ENCODE measurements around the gene PLA2G4C. TPM values are rescaled to one million over a fixed set of nuclear protein-coding genes. Genes with fewer than 3 reads are reported as not detected.

Gene PLA2G4C
- total RNA-seq, 3 donors from 2014 or later, result 4.1 to 11.6 (median 4.2) TPM

- no peaks in the 10 kb centered on the region for H3K4me1 Mint-ChIP-seq (ENCODE audit: low read depth)
- H3K36me3 Mint-ChIP-seq (ENCODE audit: insufficient read depth), result no peaks in the 10 kb centered on the region
- ATAC-seq, result no peak
- H3K27me3 Mint-ChIP-seq (ENCODE audit: low read depth), result peaks cover 21% of the 10 kb centered on the region
- H3K4me3 Mint-ChIP-seq, result no peak overlapping the region
- DNase-seq, result no peak
- H3K9me3 Mint-ChIP-seq, result no peaks in the 10 kb centered on the region
Observed at GRCh38 chr19:48010932-48011758, 99.5 kb downstream of the PLA2G4C start.

GRCh38 chr19:48006762-48007161, 103.9 kb downstream of the PLA2G4C start:
- peaks cover 20% of the 10 kb centered on the region for H3K27me3 Mint-ChIP-seq (ENCODE audit: low read depth)
- H3K36me3 Mint-ChIP-seq (ENCODE audit: insufficient read depth), result no peaks in the 10 kb centered on the region
- H3K9me3 Mint-ChIP-seq, result no peaks in the 10 kb centered on the region
- no peaks in the 10 kb centered on the region for H3K4me1 Mint-ChIP-seq (ENCODE audit: low read depth)
- ATAC-seq, result no peak
- no peak for DNase-seq
- H3K4me3 Mint-ChIP-seq, result peak overlapping the region; percentile 8

GRCh38 chr19:48004236-48004635, 106.4 kb downstream of the PLA2G4C start:
- no peak for ATAC-seq
- H3K4me3 Mint-ChIP-seq, result no peak overlapping the region
- H3K4me1 Mint-ChIP-seq (ENCODE audit: low read depth), result no peaks in the 10 kb centered on the region
- H3K9me3 Mint-ChIP-seq, result no peaks in the 10 kb centered on the region
- H3K36me3 Mint-ChIP-seq (ENCODE audit: insufficient read depth), result no peaks in the 10 kb centered on the region
- DNase-seq, result no peak
- peaks cover 18% of the 10 kb centered on the region for H3K27me3 Mint-ChIP-seq (ENCODE audit: low read depth)

- ATAC-seq (no peak), DNase-seq (no peak)
- no peaks in the 10 kb centered on the region for H3K36me3 Mint-ChIP-seq (ENCODE audit: insufficient read depth)
- peaks cover 17% of the 10 kb centered on the region for H3K27me3 Mint-ChIP-seq (ENCODE audit: low read depth)
- no peak overlapping the region for H3K4me3 Mint-ChIP-seq
- no peaks in the 10 kb centered on the region for H3K4me1 Mint-ChIP-seq (ENCODE audit: low read depth)
- no peaks in the 10 kb centered on the region for H3K9me3 Mint-ChIP-seq
Observed at GRCh38 chr19:48000846-48001245, 109.8 kb downstream of the PLA2G4C start.

GRCh38 chr19:47998800-47999199, 111.8 kb downstream of the PLA2G4C start:
- Mint-ChIP-seq H3K9me3 (no peaks in the 10 kb centered on the region), H3K4me1 (ENCODE audit: low read depth) (no peaks in the 10 kb centered on the region), H3K27me3 (ENCODE audit: low read depth) (peaks cover 25% of the 10 kb centered on the region), H3K4me3 (no peak overlapping the region), H3K36me3 (ENCODE audit: insufficient read depth) (no peaks in the 10 kb centered on the region)
- ATAC-seq (no peak), DNase-seq (no peak)

Other genes starting within 250 kb of the PLA2G4C start
- under 1 TPM; 0.10 to 0.16 (median 0.11) TPM for gene SULT2A1, start 224.5 kb downstream of the PLA2G4C start, total RNA-seq
- not detected for gene BSPH1, start 118.6 kb downstream of the PLA2G4C start, total RNA-seq
- gene ELSPBP1, start 116.2 kb downstream of the PLA2G4C start, total RNA-seq, result not detected
- gene CABP5, start 66.7 kb downstream of the PLA2G4C start, total RNA-seq, result not detected
- gene LIG1, start 59.5 kb upstream of the PLA2G4C start, total RNA-seq, result 100 to 1,000 TPM in 2 of 3 donors, 10 to 100 TPM in 1; 77.5 to 103 (median 102) TPM
- gene ZSWIM9, start 59.9 kb upstream of the PLA2G4C start, total RNA-seq, result 1 to 10 TPM; 6.0 to 6.7 (median 6.5) TPM
- gene CARD8, start 145.1 kb upstream of the PLA2G4C start, total RNA-seq, result 10 to 100 TPM; 47.6 to 55.1 (median 51.3) TPM
- under 1 TPM in 2 of 3 donors, not detected in 1; 0.10 to 0.18 TPM for gene ZNF114, start 159.3 kb upstream of the PLA2G4C start, total RNA-seq
- gene EMP3, start 214.7 kb upstream of the PLA2G4C start, total RNA-seq, result 100 to 1,000 TPM; 187 to 207 (median 196) TPM